Measurements from ENCODE around the gene SLC2A13.
"Not testable (repeated sequence)": the region's sequence is repeated elsewhere in the genome, so short reads cannot be mapped to it uniquely, and the experiment has no call there.

SLC2A13 gene

DNA sequence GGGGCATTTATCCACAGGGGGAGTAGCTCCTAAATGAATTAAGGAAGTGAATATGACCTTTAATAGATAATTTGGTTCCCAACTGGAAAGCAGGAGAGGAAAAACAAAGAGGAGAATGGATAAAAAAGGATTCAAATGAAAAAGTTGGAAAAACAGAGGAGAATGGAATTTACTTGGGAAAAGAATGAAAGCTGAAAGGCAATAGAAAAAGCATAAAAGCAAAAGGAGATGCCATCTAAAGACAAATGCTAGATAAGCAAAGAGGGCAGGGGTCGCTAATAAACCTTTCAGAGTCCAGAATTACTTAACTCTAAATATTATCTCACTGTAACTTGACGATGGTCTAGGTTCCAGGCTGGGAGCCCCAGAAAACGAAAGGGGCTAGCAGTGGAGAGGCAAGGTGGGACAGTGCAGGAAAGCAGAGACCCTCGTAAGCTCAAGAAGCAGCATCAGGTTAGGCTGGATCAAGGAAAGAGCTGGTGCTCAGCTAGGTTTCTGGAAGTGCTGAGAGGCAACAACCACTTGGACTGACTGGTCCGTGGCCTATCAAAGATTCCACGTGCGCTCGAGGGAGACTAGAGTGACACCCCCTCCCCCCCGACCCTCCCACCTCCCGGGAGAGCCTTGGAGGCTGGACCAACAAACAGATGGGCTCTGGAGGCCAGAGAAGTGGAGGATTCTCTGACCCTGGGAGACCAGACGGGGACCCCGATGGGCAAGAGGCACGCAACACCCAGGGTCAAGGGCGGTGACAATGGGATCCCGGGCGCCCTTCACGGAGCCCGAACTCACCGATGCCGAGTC is 1.2 kb downstream of the SLC2A13 start:
- no peak for DNase-seq (ENCODE audit: low read depth)

DNA sequence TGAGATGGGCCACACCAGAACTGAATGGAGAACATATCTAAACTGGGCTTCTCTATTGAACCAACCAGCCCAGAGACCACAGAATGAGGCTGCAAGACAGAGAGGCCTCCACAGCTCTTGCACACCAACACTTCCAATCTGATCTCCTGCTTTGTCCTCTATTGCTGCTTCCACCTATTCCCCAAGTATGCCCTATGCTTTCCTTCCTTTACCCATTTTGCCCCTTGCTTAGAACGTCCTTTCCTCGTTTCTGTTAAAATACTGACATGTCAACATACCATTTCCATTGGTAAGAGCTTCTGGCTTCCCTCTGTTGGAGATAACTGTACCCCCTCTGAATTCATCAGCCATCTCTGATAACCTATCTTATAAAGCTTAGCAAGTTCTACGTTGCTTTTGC is 2.8 kb downstream of the SLC2A13 start:
- no peak for DNase-seq (ENCODE audit: low read depth)

- no peak for DNase-seq (ENCODE audit: low read depth)
Measured at GRCh38 chr12:40101747-40102146, 4.1 kb downstream of the SLC2A13 start.

DNA sequence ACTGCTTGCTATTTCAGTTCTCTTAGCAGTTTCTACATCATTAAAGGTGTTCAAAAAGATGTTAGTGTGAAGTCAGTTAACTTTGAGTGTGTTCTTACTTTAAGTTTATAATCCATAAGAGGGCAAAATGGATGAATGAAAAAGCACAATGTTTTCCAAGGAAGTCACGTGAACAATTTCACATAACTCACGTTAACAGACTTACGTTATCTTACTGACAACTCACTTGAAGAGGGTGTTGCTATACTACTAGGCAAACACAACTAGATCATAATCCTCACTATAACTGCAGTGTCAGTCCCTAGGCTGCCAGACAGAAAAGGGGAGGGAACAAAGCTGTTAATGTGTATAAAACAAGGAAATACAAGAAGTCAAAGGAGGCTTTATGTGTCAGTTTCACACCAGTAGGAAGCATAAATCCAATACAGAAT is 6.4 kb downstream of the SLC2A13 start:
- no peak for DNase-seq (ENCODE audit: low read depth)

DNA sequence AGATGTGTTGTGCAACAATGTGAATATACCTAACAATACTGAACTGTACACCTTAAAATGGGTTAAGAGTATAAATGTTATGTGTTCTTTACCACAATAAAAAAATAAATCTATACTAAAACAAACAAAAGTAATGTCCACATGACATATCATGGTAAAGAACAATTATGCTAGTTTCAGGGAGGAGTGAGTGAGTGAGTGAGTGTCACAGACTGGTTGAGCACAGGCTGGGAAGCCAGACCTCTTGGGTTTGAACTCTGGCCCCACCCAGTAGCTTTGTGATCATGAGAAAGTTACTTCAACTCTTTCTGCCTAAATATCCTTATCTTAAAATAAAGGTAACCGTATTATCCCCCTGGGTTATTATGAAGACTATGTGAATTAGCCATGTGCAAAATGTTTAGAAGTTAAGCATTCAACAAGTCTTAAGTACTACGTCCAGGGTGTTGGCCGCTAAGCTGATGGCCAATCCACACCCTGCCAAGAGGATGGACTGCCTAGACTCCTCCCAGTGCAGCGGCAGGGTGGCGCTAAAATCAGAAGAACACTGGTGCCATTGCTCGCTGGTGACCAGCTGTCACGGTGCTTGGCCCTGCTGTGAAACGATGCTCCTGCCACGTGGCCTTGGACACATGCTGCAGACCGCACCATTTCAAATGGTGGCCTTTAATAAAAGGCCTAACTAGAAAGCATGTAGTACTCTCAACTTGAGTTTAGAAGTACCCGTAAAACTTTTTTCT is 7.3 kb downstream of the SLC2A13 start:
- DNase-seq (ENCODE audit: low read depth), result no peak

GRCh38 chr12:40093512-40093911 is 12.4 kb downstream of the SLC2A13 start:
- no peak for DNase-seq (ENCODE audit: low read depth)

DNA sequence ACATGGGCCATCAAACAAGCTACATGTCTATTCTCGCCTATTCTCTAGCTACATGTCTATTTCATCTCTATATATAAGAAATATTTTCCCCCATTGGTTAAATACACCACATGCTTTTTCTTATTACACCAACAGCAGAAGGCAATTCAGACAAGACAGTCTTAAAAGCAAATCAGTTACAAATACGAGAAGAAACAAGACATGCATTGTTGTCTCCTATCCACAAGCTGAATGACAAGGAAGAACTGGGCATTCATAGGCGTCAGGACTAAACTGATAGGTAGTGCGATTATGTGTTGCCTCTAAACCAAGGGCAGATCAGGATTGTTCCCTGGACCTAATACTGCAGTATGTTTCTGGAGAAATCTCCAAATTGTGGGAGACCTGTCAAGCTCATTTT is 19.4 kb downstream of the SLC2A13 start:
- no peak for DNase-seq (ENCODE audit: low read depth)

DNA sequence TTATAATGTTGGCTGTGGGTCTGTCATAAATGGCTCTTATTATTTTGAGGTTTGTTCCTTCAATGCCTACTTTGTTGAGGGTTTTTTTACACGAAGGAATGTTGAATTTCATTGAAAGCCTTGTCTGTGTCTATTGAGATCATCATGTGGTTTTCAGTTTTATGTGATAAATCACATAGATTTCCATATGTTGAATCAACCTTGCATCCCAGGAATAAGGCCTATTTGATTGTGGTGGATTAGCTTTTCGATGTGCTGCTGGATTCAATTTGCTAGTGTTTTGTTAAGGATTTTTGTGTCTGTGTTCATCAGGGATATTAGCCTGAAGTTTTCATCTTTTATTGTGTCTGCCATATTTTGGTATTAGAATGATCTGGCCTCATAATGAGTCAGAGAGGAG is 27.6 kb downstream of the SLC2A13 start:
- no peak for DNase-seq (ENCODE audit: low read depth)

DNA sequence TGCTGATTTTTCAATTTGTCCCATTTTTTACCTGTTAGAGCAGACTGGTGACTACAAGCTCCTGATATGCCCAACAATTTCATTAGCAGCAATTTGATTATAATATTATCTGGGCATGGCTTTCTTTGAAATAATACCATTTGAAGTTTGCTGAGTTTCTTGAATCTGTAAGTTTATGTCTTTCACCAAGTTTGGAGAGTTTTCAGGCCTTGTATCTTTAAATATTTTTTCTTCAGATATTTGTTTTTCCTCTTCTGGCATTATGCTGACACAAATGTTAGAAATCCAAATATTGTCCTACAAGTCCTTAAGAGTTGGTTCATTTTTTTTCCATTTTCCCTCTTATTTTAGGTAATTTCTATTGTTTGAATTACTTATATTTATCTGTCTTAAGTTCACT is 30.4 kb downstream of the SLC2A13 start:
- DNase-seq (ENCODE audit: low read depth), result no peak

- DNase-seq (ENCODE audit: low read depth), result no peak
Measured at GRCh38 chr12:40068416-40068815, 37.5 kb downstream of the SLC2A13 start.

- no peak for DNase-seq (ENCODE audit: low read depth)
Measured at GRCh38 chr12:40065636-40066035, 40.2 kb downstream of the SLC2A13 start.

DNA sequence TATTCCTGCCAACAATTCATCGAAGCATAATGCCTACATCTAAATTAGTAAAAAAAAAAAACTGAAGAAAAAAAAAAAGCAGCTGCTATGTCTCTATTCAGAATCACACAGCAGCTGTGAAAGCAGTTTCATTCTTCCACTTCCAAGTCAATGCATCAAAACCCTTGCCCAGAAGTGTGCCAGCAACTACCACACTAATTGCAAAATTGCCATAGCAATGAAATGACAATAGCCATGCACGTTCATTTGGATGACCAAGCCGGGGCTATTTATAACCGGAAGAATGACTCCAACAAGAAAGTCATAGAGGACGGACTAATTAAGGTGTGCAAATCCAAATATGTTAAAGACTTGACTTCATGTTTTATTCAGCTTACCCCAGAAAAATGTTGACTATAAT is 42.5 kb downstream of the SLC2A13 start:
- no peak for DNase-seq (ENCODE audit: low read depth)

DNA sequence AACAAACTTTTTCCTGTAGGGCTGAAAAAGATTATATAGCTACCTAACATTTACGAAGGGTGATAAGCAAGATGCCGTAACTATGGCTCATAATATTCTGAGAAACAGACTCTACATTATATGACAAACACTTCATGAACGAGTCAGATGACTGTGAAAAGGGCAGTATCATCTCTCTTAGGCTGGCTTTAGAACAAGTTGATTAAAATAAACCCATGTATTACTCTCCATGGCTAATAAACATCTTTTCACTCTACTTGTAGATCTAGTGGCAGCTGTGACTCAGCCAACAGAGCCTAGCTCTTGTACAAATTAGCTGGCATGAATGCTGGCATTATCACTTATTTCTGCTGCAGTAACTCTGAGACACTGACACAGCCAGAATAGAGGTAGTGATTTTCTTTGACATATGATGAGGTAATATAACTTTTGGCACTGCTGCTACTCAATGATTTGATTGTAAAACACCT is 47.1 kb downstream of the SLC2A13 start:
- no peak for DNase-seq (ENCODE audit: low read depth)

DNA sequence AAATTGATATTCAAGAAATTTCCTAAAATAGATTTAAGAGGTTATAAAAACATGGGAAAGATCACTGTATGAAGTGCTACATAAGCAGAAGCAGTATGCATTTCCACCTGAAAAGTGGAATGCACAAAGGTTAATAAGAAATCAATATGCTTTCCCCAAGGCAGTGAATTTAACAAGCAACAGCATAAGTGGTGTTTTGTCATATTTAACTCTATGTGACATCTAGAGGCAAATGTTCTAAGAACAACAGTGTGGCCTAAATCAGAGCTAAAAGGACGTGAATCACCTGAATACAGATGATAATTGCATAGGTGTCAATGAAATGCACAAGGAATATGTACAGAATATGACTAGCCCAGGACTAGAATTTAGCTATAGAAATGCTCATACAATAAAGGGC is 49.5 kb downstream of the SLC2A13 start:
- no peak for DNase-seq (ENCODE audit: low read depth)

DNA sequence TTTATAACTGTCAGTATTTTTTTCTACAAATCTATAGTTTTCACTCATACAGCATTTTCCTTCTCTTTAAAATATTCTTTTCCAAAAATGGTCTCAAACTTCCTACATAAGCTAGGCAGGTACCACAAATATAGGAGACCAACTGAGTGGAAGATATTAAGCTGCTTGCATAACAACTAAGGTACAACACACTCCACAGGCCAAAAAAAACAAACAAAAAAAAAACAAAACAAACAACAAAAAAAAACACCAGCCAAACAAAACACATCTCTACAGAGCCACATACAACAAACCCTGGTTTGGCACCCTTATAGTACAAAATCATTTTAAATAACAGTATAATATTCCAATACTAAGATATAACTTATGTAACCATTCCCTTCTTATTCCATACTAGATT is 50.1 kb downstream of the SLC2A13 start:
- DNase-seq (ENCODE audit: low read depth), result no peak

DNA sequence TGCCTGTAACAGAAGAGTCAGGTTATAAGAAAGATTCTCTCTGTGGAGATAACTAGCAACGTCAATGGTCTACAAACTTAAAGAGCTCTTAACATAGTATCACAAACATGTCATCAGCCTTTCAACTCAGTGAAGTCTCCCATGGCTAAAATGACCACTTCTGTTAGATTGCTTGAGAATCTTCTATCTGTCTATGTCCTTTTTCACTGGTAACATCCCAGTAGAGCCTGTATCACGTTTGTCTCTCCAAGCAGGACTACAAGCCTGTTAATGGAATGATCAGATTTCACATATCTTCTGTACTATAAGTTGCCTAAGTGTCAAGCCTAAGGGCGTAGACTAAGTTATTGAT is 50.7 kb downstream of the SLC2A13 start:
- no peak for DNase-seq (ENCODE audit: low read depth)

DNA sequence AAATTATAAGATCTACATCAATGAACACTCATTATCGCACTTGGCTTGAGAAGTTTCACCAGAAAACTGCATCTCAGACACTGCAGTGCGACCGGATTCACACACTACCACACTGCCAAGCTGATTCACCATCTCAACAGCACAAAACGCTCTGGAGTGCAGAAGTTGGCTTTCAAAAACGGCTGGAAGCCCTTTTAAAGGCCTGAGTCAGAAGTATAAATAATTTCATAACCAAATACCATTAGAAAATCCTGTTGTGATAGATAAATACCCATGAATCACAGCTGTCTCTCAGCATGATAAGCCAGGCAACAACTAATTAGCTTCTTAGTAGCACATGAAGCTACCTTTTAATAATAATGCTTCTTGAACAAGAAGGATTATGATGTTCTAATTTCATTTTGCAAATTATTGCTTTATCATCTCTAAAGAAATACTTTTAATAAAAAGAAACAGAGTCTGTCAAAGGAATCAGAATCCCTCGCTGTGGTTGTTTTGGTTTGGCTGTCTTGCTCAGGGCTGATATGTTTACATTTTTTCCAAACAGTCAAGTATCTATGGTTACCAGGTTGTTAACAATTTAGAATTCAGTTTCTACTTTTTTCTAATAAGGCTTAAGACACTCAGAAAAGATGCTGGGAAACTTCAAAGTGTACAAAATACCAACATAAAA is 51.2 kb downstream of the SLC2A13 start:
- no peak for DNase-seq (ENCODE audit: low read depth)

DNA sequence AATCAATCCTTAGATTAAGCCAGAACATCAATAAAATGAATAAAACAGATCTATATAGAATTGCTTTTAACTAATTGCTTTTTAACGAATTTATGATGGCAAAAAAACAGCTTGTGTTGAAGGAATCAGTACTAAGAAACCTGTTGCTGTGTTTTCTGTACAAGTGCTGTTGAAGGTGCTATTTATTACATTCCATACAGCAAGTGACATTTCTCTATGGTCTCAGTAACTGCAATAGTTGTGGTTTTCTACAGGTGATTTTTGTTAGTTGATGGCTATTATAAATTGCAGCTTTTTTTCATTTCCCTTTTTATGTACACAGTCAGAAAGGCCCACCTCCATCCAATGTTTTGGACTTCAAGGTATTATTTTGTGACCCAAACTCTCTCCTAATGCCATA is 56.6 kb downstream of the SLC2A13 start:
- no peak for DNase-seq (ENCODE audit: low read depth)

- not testable (repeated sequence) for DNase-seq (ENCODE audit: low read depth)
Measured at GRCh38 chr12:40047002-40047401, 58.9 kb downstream of the SLC2A13 start.

DNA sequence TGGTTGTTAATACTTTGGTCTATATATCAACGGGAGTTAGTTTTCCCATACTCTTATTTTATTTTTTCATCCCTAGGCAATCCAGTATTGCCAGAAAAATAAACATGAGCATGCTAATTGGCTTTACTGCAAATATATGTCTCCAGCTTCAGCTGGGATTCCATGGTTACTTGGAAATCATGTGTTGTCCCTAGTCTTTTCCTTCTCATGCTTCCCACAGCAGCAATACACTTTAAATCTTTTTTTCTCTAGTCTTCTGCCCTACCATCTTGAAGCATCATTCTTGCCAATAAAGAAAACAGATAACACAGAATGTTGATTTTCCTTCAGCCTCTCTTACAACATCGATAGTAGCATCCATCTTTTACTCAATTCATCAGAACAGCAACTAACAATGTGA is 60.2 kb downstream of the SLC2A13 start:
- no peak for DNase-seq (ENCODE audit: low read depth)

GRCh38 chr12:40044396-40044795 is 61.5 kb downstream of the SLC2A13 start:
- no peak for DNase-seq (ENCODE audit: low read depth)

- no peak for DNase-seq (ENCODE audit: low read depth)
Measured at GRCh38 chr12:40039598-40039997, 66.3 kb downstream of the SLC2A13 start.

GRCh38 chr12:40038619-40039018 is 67.3 kb downstream of the SLC2A13 start:
- no peak for DNase-seq (ENCODE audit: low read depth)

All from stimulated activated CD4-positive, alpha-beta T cell treated with anti-CD3 and anti-CD28 coated beads, Interleukin-2, amount 100 ng/mL, for 4 hours (primary cell).